HG03159 (cell line): ENCODE results near the gene ZBTB3.
A peak's percentile ranks its signal among the peaks of the same experiment; 100 is the strongest.
"Not testable (repeated sequence)": the region's sequence is repeated elsewhere in the genome, so short reads cannot be mapped to it uniquely, and the experiment has no call there.

ENCODE experiments used
- ATAC-seq: cut with Tn5 transposase; IDR thresholded peaks from one replicate; pipeline ENCODE4 v1.9.1; 2021; ENCODE audit warnings: mild to moderate bottlenecking, moderate library complexity; ENCODE audit not compliant: unreplicated experiment

ZBTB3 gene

DNA sequence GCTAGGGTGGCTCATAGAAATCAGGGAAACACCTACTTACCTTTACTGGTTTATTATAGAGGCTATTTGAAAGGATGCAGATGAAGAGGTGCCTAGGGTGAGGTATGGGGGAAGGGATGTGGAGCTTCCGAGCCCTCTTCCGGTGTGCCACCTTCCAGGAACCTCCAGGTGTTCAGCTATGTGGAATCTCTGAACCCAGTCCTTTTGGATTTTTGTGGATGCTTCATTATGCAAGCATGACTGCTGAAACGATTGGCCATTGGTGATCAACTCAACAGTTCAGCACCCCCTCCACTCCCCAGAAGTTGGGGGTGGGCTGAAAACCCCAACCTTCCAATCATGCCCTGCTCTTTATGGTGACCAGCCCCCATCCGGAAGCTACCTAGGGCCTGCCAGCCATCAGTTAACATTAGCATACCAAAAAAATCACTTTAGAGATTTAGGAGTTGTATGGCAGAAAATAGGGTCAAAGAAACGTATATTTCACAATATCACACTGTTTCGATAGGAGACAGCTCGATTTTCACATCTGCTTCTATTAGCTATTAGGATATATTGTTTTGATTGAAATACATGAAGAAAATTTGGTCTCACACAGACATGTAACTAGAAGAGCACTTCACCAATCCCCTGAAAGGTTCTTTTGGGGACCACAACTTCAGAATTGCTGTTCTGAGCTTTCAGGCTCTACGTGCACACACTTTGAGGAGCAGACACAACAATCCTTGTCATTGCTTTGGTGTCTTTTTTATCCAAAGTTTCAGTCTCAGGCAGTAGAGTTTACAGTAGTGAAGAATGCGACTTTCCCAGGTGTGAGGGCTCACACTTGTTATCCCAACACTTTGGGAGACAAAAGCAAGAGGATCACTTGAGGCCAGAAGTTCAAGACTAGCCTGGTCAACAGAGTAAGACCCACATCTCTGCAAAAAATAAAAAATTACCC, 4.2 kb upstream of the ZBTB3 start:
- ATAC-seq: no peak

GRCh38 chr11:62755086-62755615, 1.2 kb upstream of the ZBTB3 start:
- no peak for ATAC-seq

DNA sequence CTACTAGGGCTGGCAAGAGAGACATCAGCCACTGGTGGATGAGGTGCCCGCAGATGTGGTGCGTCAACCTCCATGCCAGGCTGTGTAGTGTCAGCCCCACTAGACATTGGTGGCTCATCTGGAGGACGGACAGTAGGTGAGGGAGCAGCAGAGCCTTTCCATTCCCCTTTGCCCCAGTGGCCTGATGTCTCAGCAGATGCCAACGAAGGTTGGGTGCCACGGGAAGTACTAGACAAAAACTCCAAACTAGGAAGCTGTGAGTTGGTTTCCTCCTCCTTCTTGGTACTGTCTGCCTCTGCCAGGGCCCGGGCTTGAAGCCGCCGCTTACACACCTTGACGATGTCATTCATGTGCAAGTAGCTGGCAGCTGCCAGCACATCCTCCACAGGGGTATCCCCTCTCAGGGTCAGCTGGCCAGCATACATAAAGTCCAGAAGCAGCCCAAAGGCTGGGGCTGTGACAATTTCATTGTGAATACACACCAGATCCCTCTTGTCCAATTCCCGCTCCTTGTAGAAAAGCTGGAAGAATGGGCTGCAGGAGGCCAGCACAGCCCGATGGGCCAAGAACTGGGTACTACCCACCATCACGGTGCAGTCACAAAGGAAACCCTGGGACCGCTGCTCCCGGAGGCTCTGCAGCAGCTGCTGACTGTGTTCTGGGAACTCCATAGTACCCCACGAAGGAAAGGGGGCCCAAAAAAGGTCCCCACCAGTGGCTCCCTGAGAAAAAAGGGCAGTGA, 795 bp downstream of the ZBTB3 start:
- no peak for ATAC-seq

- no peak for ATAC-seq
Observed at GRCh38 chr11:62752177-62752785, 1.7 kb downstream of the ZBTB3 start.

DNA sequence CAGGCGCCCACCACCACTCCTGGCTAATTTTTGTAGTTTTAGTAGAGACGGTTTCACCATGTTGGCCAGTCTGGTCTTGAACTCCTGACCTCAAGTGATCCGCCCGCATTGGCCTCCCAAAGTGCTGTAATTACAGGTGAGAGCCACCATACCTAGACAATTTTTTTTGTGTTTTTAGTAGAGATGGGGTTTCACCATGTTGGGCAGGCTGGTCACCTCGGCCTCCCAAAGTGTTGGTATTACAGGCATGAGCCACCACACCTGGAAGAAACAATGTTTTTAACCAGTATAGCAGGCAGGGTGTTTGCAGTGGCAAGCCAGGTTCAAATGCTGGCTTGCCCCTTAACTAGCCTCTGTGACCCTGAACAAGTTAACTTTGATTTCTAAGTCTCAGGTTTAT, 4.0 kb downstream of the ZBTB3 start:
- not testable (repeated sequence) for ATAC-seq

GRCh38 chr11:62747475-62748160, 6.3 kb downstream of the ZBTB3 start:
- ATAC-seq: no peak

DNA sequence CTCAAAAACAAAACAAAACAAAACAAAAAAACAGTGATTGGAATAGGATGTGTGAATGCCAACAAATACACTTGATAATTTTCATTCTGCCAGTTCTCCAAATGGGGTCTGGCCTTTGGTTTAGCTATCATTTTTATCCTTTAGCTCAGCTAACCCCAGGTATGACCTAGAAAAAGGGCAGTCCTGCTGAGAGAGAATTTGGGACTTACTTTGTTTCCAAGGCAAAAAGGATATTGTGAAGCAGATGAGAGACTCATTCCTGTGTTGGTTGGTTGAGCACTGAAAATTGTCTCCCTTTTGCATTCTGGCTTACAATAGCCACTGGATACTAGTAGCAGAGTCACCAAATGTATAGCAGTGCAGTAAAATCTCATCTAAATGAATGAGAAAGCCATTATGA, 16.8 kb downstream of the ZBTB3 start:
- no peak for ATAC-seq

GRCh38 chr11:62732830-62733229, 21.1 kb downstream of the ZBTB3 start:
- no peak for ATAC-seq

DNA sequence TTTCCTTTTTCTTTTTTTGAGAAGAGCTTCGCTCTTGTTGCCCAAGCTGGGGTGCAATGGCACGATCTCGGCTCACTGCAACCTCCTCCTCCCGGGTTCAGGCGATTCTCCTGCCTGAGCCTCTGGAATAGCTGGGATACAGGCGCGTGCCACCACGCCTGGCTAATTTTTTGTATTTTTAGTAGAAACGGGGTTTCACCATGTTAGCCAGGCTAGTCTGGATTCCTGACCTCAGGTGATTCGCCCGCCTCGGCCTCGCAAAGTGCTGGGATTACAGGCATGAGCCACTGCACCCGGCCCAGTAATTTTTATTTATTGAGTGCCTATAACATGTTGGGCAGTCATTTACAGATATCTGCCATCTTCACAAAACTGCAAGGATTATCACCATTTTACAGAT, 23.9 kb downstream of the ZBTB3 start:
- not testable (repeated sequence) for ATAC-seq

DNA sequence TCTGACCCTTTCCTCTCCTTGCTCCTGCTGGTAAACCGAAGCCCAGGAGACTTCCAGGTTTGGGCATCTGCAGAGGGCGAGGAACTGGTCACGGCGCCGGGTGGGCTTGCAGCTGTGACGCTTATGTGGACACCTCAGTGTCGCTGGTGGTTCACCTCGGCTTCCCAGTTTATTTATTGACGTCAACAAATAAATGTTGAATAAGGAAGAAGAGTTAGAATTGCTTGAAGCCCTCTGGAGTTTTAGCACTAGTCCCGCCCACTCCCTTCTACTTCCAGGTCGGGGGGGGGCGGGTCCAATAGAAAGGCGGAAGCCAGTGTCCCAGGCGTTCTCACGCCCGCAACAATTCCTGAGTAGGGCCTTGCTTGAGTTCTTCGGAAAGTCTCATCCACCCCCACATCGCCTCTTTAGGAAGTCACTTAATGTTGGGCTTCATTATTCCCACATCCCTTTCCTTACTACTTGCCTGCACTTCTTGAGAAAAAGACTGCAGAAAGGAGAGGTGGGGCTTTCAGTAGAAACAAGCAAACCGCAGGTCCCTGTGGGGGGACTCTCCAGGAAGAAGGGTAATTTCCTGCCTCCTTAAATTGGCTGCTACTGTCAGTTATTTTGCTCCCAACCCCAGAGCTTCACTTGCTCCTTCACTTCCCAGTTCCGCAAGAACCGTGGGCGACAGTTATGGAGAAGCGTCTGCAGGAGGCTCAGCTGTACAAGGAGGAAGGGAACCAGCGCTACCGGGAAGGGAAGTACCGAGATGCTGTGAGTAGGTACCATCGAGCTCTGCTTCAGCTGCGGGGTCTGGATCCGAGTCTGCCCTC, 25.6 kb downstream of the ZBTB3 start, which contains the start of gene TTC9C:
TSS of gene TTC9C (plus strand) at position 316 of the 818 bp plus-strand sequence. CDS start at position 679, 363 bp downstream.
- peak; percentile 18 for ATAC-seq

DNA sequence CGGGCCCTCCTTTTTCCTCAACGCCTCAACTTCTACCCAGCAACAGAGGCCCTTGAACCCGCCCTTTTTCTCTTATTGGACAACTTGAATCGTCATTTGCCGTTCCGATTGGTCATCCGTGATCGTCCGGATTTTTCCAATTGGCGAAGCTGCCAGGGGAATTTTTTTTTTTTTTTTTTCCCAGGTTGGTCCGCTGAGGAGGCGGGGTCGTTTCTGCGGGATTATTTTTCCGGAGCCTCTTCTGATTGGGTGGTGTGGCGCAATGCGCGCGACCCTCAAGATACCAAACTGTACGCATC, 26.1 kb downstream of the ZBTB3 start:
- peak; percentile 50 for ATAC-seq

- peak; percentile 62 for ATAC-seq
Observed at GRCh38 chr11:62727165-62727871, 26.6 kb downstream of the ZBTB3 start, which contains the start of gene HNRNPUL2. Gene HNRNPUL2, minus strand, starts transcription at chr11:62727457. Its CDS starts 301 bp downstream, at chr11:62727156.

DNA sequence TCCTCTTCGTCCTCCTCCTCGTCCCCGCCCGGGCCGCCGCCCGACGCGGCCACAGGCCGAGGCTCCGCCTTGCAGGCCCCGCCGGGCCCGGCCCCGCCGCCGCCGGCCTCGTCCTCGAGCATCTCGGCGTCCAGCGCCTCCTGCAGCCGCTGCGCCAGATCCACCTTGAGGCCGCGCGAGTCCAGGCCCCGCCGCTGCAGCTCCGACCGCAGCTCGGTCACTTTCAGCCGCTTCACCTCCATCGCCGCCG, 27.1 kb downstream of the ZBTB3 start:
- no peak for ATAC-seq

DNA sequence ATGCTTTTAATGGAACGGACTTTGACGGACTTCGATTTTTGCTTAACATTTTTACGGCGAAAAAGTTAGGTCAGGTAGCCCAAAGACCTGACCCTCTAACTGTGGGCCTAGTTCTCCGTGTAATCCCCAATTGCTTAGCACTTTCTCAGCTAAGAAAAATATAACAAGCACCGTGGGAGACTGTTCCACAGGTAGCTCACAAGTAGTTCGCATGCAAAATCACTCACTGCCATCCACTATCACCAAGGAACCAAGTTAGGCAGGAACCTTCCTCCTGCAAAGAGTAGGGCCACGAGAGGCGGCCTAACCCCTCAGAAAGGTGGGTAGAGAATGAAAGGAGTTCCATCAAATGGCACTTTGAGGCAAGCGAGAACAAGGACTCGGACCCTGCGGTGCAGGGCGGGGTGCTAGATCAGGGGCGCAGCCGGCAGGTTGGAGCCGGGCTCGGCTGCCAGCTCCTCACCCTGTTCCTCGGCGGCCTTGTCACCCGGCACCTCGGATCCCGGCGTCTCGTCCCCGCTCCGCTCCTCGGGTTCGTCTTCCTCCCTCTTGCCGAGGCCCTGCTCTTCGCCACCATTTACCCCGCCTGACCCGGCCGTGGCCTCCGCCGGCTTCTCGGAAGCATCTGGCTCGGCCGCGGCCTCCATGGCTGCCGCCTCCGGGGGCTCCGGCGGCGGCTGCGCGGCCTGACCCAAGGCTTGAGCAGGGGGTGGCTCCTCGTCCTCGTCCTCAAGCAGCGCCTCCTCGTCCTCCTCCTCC, 27.6 kb downstream of the ZBTB3 start:
- ATAC-seq: no peak

- no peak for ATAC-seq
Observed at GRCh38 chr11:62725646-62726045, 28.3 kb downstream of the ZBTB3 start.

DNA sequence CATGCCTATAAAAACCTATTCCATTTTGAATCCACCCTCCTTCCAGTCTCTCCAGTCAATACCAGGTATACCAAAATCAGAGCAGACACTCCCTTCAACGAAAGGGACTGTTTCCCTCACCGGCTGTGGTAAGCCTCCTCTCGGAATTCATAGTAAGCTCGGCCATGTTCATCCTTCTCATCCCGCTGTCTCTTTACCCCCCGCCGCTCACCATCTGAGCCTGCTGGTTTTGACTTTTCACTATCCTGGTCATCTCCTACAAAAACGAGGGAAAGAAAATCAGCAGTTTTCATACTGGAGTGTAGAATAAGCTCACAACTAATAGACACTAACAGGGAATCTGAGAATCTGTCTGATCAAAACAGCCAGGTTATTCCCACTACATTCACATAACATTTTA, 29.8 kb downstream of the ZBTB3 start:
- ATAC-seq: no peak

GRCh38 chr11:62721994-62722393, 32.0 kb downstream of the ZBTB3 start:
- no peak for ATAC-seq

- ATAC-seq: no peak
Observed at GRCh38 chr11:62719302-62719978, 34.5 kb downstream of the ZBTB3 start.
